ENCODE data around the gene CYP19A1.

The CYP19A1 gene

DNA sequence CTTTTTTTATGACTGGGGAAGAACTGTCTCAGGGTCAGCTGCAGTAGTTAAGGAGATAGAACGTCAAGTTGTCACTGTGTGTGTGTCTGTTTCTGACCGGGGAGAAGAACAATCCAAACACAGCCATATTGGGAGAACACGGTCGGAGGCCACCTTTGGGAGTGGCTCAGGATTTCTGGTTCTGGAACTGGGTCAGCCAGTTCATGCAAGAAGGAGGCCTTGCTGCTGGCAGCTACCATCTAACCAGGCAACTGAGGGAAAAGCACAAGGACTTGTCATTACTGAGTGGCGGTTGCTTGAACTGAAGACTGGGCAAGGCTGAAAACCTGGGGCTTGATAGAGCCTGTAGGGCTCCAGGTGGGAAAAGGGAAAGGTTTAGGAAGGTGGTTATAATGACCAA, 27.7 kb upstream of the CYP19A1 start:
- in situ Hi-C loops (cut with MboI; ENCODE audit: low sequenced_read_pairs, unreplicated experiment): no loop called here
- TF ChIP-seq, protein P1, sequence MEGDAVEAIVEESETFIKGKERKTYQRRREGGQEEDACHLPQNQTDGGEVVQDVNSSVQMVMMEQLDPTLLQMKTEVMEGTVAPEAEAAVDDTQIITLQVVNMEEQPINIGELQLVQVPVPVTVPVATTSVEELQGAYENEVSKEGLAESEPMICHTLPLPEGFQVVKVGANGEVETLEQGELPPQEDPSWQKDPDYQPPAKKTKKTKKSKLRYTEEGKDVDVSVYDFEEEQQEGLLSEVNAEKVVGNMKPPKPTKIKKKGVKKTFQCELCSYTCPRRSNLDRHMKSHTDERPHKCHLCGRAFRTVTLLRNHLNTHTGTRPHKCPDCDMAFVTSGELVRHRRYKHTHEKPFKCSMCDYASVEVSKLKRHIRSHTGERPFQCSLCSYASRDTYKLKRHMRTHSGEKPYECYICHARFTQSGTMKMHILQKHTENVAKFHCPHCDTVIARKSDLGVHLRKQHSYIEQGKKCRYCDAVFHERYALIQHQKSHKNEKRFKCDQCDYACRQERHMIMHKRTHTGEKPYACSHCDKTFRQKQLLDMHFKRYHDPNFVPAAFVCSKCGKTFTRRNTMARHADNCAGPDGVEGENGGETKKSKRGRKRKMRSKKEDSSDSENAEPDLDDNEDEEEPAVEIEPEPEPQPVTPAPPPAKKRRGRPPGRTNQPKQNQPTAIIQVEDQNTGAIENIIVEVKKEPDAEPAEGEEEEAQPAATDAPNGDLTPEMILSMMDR (IDR thresholded peaks at IDR 0.05; ENCODE audit: borderline replicate concordance, control extremely low read depth, extremely low read depth, insufficient read depth, missing control alignments): no peak
- DNase-seq (ENCODE audit: low spot score): no peak

DNA sequence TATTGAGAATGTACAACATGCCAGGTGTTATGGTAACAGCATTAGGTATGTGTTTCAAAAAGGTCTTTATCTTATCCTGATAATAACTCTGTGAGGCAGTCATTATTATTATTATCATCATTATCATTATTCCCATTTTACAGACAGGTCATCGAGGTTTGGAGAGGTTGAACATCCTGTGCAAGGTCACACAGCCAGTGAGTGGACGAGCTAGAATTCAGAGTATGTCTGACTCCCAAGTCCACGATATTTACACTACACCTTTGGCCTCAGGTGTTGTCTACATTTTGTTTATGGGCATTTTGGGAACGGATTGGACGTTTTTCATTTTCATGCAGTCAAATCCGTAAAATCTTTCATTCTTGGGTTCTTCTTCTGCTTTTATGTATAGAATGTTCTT, 27.0 kb upstream of the CYP19A1 start:
- no peak for DNase-seq (ENCODE audit: low spot score)
- TF ChIP-seq, protein P1 (IDR thresholded peaks at IDR 0.05; ENCODE audit: borderline replicate concordance, control extremely low read depth, extremely low read depth, insufficient read depth, missing control alignments): no peak
- in situ Hi-C loops (cut with MboI; ENCODE audit: low sequenced_read_pairs, unreplicated experiment): no loop called here

DNA sequence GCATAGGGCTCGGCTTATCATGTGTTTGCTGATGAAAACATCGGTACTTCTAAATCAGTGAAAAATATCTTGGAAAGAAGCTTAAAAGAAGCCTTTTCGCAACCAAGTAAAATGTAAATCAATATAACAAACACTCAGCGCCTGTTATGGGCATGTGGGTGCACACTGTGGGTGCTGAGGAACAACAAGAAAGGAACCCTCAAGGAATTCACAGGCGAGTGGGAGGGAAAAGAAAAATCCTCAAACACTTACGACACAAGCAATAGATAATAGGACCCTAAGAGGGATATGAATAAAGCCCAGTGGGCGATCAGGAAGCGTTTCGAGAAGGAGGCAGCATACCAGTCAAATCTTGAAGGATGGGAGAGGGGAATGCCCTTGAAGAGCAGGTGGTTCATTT, 25.0 kb upstream of the CYP19A1 start:
- no peak for DNase-seq (ENCODE audit: low spot score)
- TF ChIP-seq, protein P1 (IDR thresholded peaks at IDR 0.05; ENCODE audit: borderline replicate concordance, control extremely low read depth, extremely low read depth, insufficient read depth, missing control alignments): no peak
- in situ Hi-C loops (cut with MboI; ENCODE audit: low sequenced_read_pairs, unreplicated experiment): no loop called here

- DNase-seq (ENCODE audit: low spot score): no peak
- in situ Hi-C loops (cut with MboI; ENCODE audit: low sequenced_read_pairs, unreplicated experiment): no loop called here
- TF ChIP-seq, protein P1 (IDR thresholded peaks at IDR 0.05; ENCODE audit: borderline replicate concordance, control extremely low read depth, extremely low read depth, insufficient read depth, missing control alignments): no peak
Observed at GRCh38 chr15:51359981-51360380, 21.6 kb upstream of the CYP19A1 start.

DNA sequence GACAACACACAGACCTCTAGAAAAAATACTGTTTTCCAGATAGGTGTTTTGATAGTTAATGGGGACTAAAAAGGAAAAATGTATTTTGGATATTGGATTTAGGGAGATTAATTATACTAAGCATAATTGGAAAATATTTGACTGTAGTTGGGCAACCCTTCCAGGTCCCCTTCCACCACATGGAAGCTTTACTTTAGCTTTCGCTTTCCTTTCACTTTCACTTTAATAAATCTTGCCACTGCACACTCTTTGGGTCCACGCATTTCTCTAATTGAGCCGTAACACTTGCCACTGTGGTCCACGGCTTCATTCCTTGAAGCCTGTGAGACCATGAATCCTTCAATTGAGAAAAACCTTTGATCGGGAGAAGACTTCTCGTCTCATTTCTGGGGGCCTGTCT, 18.6 kb upstream of the CYP19A1 start:
- no peak for DNase-seq (ENCODE audit: low spot score)
- TF ChIP-seq, protein P1 (IDR thresholded peaks at IDR 0.05; ENCODE audit: borderline replicate concordance, control extremely low read depth, extremely low read depth, insufficient read depth, missing control alignments): no peak

DNA sequence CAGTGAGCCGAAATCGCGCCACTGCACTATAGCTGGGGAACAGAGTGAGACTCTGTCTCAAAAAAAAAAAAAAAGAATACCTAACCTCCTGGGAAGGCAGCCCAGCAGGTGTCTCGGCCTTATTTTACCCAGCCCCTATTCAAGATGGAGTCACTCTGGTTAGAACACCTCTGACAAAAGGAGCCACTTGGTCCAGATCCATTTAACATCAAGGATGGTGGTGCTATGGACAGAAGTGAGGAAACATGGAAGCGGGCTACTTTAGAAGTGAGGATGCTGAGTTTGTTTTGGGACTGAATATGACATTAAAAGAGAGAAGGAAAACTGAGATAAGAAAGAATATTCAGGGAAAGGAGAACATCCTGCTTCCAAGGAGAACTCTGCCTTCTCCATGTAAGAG, 17.8 kb upstream of the CYP19A1 start:
- in situ Hi-C loops (cut with MboI; ENCODE audit: low sequenced_read_pairs, unreplicated experiment): no loop called here
- TF ChIP-seq, protein P1 (IDR thresholded peaks at IDR 0.05; ENCODE audit: borderline replicate concordance, control extremely low read depth, extremely low read depth, insufficient read depth, missing control alignments): no peak
- DNase-seq (ENCODE audit: low spot score): no peak

More for the DNA sequence above, 18.6 kb upstream of the CYP19A1 start:
- in situ Hi-C loops (cut with MboI; ENCODE audit: low sequenced_read_pairs, unreplicated experiment): no loop called here

DNA sequence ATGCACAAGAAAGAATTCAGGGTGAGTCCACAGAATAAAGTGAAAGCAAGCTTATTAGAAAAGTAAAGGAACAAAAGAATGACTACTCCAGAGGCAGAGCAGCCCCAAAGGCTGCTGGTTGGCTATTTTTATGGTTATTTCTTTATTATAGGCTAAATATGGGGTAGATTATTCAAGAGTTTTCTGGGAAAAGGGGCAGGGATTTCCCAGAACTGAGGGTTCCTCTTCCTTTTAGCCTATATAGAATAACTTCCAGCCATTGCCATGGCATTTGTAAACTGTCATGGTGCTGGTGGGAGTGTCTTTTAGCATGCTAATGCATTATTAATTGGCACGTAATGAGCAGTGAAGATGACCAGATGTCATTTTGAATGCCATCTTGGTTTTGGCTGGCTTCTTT, 16.7 kb upstream of the CYP19A1 start:
- no peak for DNase-seq (ENCODE audit: low spot score)
- TF ChIP-seq, protein P1 (IDR thresholded peaks at IDR 0.05; ENCODE audit: borderline replicate concordance, control extremely low read depth, extremely low read depth, insufficient read depth, missing control alignments): no peak
- in situ Hi-C loops (cut with MboI; ENCODE audit: low sequenced_read_pairs, unreplicated experiment): no loop called here

All from GM13976 (cell line).